HG03097 (cell line): ENCODE data around the gene UBAC2.
"Not testable (repeated sequence)": the region's sequence is repeated elsewhere in the genome, so short reads cannot be mapped to it uniquely, and the experiment has no call there.

Experiments
- ATAC-seq: cut with Tn5 transposase; IDR thresholded peaks from one replicate; pipeline ENCODE4 v1.9.1; 2021; ENCODE audit not compliant: unreplicated experiment, low FRiP score

The UBAC2 gene

GRCh38 chr13:99231721-99232120 lies 31.1 kb downstream of the UBAC2 start:
- no peak for ATAC-seq

GRCh38 chr13:99237981-99238662 lies 37.5 kb downstream of the UBAC2 start:
- ATAC-seq, result peak; percentile 53

GRCh38 chr13:99246100-99246499 lies 45.4 kb downstream of the UBAC2 start:
- ATAC-seq, result no peak

GRCh38 chr13:99249178-99249577 lies 48.5 kb downstream of the UBAC2 start:
- ATAC-seq, result not testable (repeated sequence)

DNA sequence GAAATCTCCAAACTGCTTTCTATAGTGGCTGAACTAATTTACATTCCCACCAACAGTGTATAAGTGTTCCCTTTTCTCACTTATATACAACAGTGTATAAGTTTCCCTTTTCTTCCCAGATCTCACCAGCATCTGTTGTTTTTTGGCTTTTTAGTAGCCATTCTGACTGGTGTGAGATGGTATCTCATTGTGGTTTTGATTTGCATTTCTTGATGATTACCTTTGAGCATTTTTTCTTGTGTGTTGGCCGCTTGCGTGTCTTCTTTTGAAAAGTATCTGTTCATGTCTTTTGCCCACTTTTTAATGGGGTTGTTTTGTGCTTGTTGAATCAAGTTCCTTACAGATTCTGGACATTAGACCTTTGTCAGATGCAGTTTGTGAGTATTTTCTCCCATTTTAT lies 49.0 kb downstream of the UBAC2 start:
- ATAC-seq, result not testable (repeated sequence)

DNA sequence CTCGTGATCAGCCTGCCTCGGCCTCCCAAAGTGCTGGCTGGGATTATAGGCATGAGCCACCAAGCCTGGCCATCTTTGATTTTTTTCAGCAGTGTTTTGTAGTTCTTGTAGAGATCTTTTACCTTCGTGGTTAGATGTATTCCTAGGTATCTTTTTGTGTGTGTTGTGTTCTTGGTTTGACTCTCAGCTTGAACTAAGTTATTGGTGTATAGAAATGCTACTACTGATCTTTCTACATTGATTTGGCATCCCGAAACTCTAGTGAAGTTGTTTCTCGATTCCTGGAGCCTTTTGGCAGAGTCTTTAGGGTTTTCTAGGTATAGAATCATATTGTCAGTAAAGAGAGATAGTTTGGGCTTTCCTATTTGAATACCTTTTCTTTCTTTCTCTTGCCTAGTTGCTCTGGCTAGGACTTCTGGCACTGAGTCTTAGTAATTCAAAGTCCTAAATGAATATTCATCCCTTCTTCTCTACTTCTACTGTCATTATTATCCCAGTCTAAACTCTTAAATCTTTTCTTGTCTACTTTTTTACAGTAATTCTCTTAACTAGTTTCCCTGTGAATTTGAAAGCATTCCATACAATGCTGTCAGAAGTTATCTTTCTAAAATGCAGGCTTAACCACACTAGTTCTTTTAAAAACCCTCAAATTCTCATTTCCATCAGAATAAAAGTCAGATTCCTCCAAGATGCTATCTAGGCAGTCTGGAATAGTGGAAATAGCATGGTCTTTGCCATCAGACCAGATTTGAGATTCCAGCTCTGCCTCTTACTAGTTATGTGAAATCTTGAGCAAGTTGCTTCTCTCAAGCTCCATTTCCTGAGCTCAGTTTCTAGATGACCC lies 50.5 kb downstream of the UBAC2 start:
- ATAC-seq, result no peak

- no peak for ATAC-seq
These were observed 51.3 kb downstream of the UBAC2 start for GRCh38 chr13:99251921-99252320.

GRCh38 chr13:99254830-99255229 lies 54.2 kb downstream of the UBAC2 start:
- no peak for ATAC-seq

GRCh38 chr13:99255271-99255670 lies 54.6 kb downstream of the UBAC2 start:
- no peak for ATAC-seq

- no peak for ATAC-seq
These were observed 55.6 kb downstream of the UBAC2 start for GRCh38 chr13:99256283-99256682.

DNA sequence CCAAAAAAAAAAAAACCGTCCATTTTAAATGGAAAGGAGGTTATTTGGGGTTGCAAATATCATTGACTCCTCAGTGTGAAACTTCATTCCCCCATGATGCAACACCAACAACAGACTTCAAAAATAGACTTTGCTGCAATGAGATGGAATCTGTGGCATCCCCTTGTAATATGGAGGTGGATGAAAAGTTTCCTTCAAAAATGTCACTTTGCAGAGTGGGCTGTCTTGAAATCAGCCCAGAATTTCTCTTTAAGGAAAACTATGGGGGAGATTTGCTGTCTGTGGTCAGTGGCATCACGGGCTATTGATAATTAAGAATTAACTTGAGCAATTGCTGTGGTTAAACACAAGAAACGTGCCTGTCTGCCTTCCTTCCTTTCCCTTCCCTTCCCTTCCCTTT lies 56.1 kb downstream of the UBAC2 start:
- ATAC-seq, result no peak

GRCh38 chr13:99257291-99257690 lies 56.6 kb downstream of the UBAC2 start:
- ATAC-seq, result no peak

DNA sequence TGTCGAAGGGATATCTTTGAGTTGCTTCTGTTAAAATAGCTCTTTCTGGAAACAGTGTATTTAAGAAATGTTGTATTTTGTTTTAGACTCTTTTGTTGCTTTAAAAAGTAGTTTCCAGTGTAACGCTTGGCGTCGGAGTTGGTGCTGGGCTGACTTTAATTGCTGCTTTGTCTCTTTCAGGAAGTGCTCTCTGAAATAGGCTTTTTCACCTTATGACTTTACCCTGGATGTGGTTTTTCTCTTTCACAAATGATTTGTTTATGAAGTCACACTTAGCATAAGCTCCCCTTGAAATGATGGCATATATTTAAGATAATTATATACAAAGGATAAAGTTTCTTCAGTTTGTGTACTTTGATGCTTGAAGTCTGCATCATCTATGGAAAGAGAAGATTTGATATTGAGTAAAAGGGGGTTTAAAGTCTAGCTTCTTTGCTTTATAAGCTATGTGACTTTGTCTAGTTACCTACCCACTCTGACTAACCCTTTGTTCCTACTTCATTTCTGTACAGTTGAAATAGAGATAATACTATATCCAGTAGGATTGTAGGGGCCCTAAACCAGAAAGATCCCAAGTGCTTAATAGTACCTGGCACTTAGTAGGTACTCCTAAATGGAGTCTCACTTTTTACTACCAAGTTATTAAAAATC lies 57.7 kb downstream of the UBAC2 start, which contains the start of gene GPR18:
TSS of gene GPR18 (minus strand) at position 170 of the 651 bp plus-strand sequence. CDS start 2,507 bp downstream, outside the sequence.
- peak; percentile 67 for ATAC-seq

- ATAC-seq, result peak; percentile 40
These were observed 58.3 kb downstream of the UBAC2 start for GRCh38 chr13:99258946-99259345.

GRCh38 chr13:99260216-99260615 lies 59.6 kb downstream of the UBAC2 start:
- ATAC-seq, result no peak

- no peak for ATAC-seq
These were observed 60.4 kb downstream of the UBAC2 start for GRCh38 chr13:99261059-99261458.

DNA sequence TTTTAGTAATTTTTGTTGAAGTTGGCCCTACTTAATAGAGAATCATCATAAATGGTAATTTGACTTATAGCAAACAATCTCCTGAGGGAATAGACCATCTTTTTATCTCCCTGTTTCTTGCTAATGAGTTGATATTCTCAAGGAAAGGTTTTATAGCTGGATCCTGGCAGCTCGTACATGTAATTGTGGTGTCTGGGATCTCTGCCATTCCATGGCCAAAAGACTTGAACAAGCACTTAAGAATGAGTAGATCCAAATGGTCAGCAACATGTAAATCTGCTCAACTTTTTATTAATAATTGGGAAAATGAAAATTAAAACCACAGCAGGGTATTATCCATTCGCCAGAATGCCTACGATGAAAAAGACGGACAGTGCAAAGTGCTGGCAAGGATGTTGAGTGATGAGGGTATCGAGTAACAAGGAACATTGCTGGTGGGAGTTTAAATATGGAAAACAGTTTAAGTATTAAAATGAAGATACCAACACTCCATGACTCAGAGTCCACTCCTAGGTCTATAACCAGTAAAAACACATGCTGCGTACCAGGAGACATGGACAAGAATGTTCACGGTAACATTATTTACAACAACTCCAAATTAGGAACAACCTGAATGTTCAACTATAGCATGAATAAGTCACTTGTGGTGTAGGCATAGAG lies 62.6 kb downstream of the UBAC2 start:
- ATAC-seq, result no peak

DNA sequence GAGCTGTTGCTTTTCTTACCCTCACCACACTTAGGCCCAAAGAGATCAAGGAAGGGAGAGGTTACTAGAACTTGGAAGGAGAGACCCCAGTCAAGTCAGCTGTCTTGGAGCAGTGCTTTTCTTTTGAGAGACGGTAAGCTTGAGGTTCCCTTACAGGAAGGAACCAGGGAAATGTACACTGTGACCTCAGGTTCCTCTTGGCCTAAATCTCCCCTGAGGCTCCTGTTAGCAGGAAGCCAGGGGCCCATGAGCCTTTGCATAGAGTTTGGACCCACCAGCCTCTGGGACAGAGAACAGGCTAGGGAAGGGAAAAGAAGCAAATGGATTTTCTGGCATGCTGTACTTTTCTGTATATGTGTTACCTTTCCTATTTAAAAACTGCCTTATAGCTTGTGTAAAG lies 63.4 kb downstream of the UBAC2 start:
- ATAC-seq, result no peak

DNA sequence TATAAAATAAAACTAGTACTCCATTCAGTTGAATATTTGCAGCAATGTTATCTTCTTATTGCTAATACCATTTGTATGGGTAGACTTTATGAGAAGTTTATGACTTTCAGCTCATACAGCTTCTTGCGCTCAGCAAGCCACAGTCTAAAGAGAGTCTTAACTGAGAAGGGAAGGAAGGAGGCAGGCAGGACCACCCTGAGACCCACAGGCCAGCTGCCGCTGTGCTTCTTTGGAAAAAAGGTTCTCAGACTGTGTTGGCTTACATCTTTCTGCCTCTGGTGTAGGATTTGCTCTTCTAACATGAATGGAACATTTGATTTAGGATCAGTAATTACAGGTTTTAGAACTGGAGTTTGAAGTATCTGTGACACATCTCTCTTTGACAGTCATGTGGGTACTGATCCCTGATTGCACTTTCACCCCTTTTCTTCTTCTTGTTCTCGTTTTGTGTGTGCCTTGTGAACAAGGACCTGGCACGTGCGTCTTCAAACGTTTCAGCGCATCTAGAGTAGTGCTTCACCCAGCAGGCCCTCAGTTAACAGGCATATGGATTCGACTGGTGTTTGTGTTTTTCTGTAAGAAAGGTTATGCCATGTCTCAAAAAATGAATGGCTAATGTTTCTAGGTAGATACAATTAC lies 64.6 kb downstream of the UBAC2 start:
- ATAC-seq, result no peak

- ATAC-seq, result no peak
These were observed 65.3 kb downstream of the UBAC2 start for GRCh38 chr13:99265821-99266426.
